Neuron (in vitro differentiated cells): ENCODE data around the gene SYNDIG1.

ENCODE experiments used
- H2AFZ ChIP-seq: one replicate; pipeline ENCODE4 v1.6.1; 2013; ENCODE audit warnings: low read depth, mild to moderate bottlenecking, inconsistent platforms, low read length, moderate library complexity
- H3K27me3 ChIP-seq: one replicate; pipeline ENCODE4 v1.6.1; 2013; ENCODE audit warnings: low read length; ENCODE audit not compliant: insufficient read depth
- H3K36me3 ChIP-seq: one replicate; pipeline ENCODE4 v1.6.1; 2013; ENCODE audit warnings: low read length; ENCODE audit not compliant: insufficient read depth
- H3K4me1 ChIP-seq: one replicate; pipeline ENCODE4 v1.6.1; 2013; ENCODE audit warnings: low read length; ENCODE audit not compliant: insufficient read depth
- H3K4me3 ChIP-seq: 2 replicates; pipeline ENCODE4 v1.5.1; 2013; ENCODE audit warnings: mild to moderate bottlenecking, low read length, moderate library complexity
- H3K9me3 ChIP-seq: one replicate; pipeline ENCODE4 v1.6.1; 2013; ENCODE audit warnings: low read length

Gene SYNDIG1

DNA sequence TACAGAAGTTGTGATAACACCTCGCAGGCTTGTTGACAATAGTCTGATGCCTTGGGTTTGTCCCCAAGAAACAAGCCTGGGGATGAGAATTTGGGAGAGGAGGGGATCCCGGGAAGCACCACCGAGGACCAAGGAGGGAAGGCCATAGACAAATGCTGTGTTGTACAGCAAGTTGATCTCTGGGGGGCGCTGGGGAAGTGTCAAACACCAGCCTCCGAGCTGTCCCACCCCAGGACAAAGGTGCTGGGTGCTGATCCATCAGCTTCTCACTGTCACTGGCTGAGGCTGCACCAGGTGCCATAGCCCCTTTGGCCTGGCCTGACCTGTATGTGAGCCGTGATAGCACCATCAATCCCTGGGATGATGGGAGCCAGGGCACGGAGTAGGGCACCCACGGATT lies 64.0 kb downstream of the SYNDIG1 start:
- no peaks in the 10 kb centered on the region for H3K9me3 ChIP-seq
- no peaks in the 10 kb centered on the region for H3K4me1 ChIP-seq
- no peak overlapping the region for H3K4me3 ChIP-seq
- H3K27me3 ChIP-seq: no peaks in the 10 kb centered on the region
- no peak overlapping the region for H2AFZ ChIP-seq
- H3K36me3 ChIP-seq: no peaks in the 10 kb centered on the region

GRCh38 chr20:24534282-24534681 lies 64.9 kb downstream of the SYNDIG1 start:
- H3K4me1 ChIP-seq: no peaks in the 10 kb centered on the region
- H3K27me3 ChIP-seq: no peaks in the 10 kb centered on the region
- no peak overlapping the region for H3K4me3 ChIP-seq
- H3K36me3 ChIP-seq: no peaks in the 10 kb centered on the region
- no peak overlapping the region for H2AFZ ChIP-seq
- no peaks in the 10 kb centered on the region for H3K9me3 ChIP-seq

DNA sequence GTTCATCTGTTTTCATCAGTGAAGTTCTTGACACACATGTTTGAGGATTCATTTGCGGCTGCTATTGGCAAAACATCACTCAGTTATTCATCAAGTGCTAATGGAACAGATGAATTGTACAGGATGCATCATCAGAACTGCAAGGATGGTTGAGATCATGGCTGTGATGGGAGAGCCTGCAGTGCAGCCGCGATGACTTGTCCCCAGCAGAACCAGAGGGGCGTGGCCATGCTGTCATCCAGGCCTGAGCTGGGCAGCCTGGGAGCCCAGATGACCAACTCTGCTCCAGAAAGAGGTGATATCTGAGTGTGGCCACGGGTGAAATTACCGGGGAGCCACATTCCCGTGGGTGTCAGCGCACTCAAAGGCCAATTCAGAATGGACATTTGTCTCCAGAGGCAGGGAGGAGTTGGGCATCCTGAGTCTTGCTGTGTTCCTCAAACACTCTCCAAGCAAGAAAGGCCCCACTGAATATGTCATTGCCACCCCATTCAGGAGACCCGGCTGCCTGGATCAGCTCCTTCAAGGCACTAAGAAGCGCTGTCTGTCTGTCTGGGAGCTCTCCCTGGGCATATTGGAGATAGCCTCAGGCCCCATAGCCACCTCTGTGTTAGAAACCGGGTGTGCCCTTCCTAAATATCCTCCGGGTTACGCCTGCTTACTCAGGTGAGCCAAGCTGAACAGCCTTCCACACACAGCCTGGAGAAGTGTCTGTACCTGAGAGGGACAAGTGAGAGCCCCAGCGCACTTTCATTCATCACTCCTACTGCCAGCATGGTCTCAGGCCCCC lies 66.7 kb downstream of the SYNDIG1 start:
- Histone ChIP-seq H3K9me3 (no peaks in the 10 kb centered on the region), H2AFZ (no peak overlapping the region), H3K36me3 (no peaks in the 10 kb centered on the region), H3K4me1 (no peaks in the 10 kb centered on the region), H3K4me3 (no peak overlapping the region), H3K27me3 (no peaks in the 10 kb centered on the region)

DNA sequence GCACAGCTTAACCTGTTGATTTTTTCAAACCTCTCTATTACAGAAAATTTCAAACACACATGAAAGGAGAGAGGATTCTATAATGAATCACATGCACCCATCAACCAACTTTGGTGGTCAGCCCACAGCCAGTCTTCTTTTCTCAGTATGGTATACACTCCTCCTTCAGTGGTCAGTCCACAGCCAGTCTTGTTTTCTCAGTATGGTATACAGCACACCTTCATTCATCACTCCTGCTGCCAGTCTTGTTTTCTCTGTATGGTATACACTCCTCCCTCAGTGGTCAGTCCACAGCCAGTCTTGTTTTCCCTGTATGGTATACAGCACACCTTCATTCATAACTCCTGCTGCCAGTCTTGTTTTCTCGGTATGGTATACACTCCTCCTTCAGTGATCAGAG lies 67.8 kb downstream of the SYNDIG1 start:
- no peaks in the 10 kb centered on the region for H3K9me3 ChIP-seq
- no peak overlapping the region for H3K4me3 ChIP-seq
- no peaks in the 10 kb centered on the region for H3K36me3 ChIP-seq
- H3K4me1 ChIP-seq: no peaks in the 10 kb centered on the region
- H3K27me3 ChIP-seq: no peaks in the 10 kb centered on the region
- H2AFZ ChIP-seq: no peak overlapping the region

DNA sequence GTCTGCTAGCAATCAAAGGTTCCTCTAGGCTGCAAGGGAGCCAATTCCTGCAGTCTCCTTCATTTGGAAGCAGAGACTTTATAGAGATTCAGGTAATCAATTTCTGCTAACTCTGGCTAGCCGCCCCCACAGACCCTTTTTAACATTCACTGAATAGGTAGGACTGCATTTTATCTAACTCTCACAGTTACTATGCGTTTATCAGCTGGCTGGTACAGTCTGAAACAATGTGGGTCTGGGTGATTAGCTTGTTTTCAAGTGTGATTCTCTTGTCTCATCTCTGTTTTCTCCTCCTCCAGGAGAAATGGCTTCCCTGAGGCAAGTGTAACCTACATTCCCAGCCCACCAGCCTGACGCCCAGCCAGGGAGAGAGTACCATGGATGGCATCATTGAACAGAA lies 73.3 kb downstream of the SYNDIG1 start:
- H3K27me3 ChIP-seq: no peaks in the 10 kb centered on the region
- H3K4me1 ChIP-seq: no peaks in the 10 kb centered on the region
- H2AFZ ChIP-seq: no peak overlapping the region
- H3K9me3 ChIP-seq: no peaks in the 10 kb centered on the region
- H3K36me3 ChIP-seq: no peaks in the 10 kb centered on the region
- H3K4me3 ChIP-seq: no peak overlapping the region

DNA sequence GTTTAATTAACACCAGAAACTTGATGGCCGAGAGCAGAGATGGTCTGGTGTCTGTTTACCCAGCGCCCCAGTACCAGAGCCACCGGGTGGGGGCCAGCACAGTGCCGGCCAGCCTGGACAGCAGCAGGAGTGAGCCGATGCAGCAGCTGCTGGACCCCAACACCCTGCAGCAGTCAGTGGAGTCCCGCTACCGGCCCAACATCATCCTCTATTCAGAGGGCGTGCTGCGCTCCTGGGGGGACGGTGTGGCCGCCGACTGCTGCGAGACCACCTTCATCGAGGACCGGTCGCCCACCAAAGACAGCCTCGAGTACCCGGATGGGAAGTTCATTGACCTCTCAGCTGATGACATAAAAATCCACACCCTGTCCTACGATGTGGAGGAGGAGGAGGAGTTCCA lies 73.7 kb downstream of the SYNDIG1 start:
- no peak overlapping the region for H2AFZ ChIP-seq
- no peaks in the 10 kb centered on the region for H3K4me1 ChIP-seq
- no peaks in the 10 kb centered on the region for H3K9me3 ChIP-seq
- H3K36me3 ChIP-seq: no peaks in the 10 kb centered on the region
- no peak overlapping the region for H3K4me3 ChIP-seq
- H3K27me3 ChIP-seq: no peaks in the 10 kb centered on the region

DNA sequence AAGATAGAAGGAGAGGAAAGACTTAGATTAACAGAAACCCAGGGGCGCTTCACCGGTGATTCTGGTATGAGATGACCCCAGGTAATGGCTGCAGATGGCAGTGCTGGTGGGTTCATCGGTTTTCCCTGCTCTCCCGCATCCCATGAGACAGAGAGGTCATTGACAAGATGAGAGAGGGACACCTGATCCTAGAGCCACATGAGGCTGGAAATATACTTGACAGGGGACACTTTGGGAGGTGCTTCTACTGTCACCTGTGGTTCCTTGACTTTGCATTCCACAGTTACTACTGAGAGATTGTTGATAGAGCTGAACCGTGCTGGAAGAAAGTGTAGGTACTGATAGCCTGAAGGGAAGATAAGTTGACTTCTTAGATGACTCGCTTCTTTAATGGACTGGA lies 74.3 kb downstream of the SYNDIG1 start:
- Histone ChIP-seq H3K4me3 (no peak overlapping the region), H3K4me1 (no peaks in the 10 kb centered on the region), H3K9me3 (no peaks in the 10 kb centered on the region), H3K36me3 (no peaks in the 10 kb centered on the region), H3K27me3 (no peaks in the 10 kb centered on the region), H2AFZ (no peak overlapping the region)

DNA sequence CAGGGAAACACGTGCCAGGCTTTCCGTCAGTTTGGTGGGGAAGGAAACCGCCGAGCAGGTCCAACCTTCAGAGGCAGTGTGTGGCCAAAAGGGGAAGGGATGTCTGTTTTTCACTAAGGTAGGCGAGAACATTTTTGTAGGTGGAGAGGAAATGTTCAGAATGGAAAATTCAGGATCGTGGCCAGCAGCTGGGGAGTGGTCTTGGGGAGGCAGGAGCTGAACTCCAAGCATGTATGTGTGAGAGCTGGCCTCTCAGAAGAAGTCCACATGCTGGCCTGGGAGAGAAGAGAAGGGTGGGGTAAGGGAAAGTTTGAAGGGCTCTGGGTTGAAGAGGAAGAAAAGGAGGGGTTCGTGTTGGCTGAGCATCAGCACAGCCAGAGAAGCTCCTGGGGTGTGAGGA lies 74.9 kb downstream of the SYNDIG1 start:
- Histone ChIP-seq H3K36me3 (no peaks in the 10 kb centered on the region), H2AFZ (no peak overlapping the region), H3K9me3 (no peaks in the 10 kb centered on the region), H3K4me3 (no peak overlapping the region), H3K4me1 (no peaks in the 10 kb centered on the region), H3K27me3 (no peaks in the 10 kb centered on the region)

DNA sequence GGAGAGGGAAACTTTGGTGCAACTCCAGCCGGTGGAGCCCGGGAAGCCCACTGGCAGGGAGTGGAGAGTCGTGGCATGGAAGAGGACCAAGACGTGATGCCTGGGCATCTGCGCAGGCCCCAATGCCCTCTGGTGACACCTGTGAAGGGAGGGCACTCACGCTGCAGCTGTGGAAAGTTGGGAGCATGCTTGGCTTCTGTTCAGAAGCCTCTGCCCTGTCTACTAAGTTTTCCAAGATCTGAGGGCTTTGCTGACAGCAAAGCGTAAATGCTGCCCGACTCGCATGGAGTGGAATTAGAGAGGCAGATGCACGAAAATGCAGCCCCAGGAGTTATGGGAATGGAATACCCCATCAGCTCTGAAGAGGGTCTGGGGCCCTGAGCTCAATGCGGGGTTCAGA lies 75.7 kb downstream of the SYNDIG1 start:
- Histone ChIP-seq H2AFZ (no peak overlapping the region), H3K36me3 (no peaks in the 10 kb centered on the region), H3K27me3 (no peaks in the 10 kb centered on the region), H3K9me3 (no peaks in the 10 kb centered on the region), H3K4me3 (no peak overlapping the region), H3K4me1 (no peaks in the 10 kb centered on the region)

- H3K4me3 ChIP-seq: no peak overlapping the region
- H3K27me3 ChIP-seq: no peaks in the 10 kb centered on the region
- no peak overlapping the region for H2AFZ ChIP-seq
- no peaks in the 10 kb centered on the region for H3K9me3 ChIP-seq
- no peaks in the 10 kb centered on the region for H3K4me1 ChIP-seq
- H3K36me3 ChIP-seq: no peaks in the 10 kb centered on the region
Observed at GRCh38 chr20:24546232-24546892, 76.9 kb downstream of the SYNDIG1 start.

- no peaks in the 10 kb centered on the region for H3K27me3 ChIP-seq
- no peaks in the 10 kb centered on the region for H3K4me1 ChIP-seq
- no peak overlapping the region for H3K4me3 ChIP-seq
- H3K36me3 ChIP-seq: no peaks in the 10 kb centered on the region
- H2AFZ ChIP-seq: no peak overlapping the region
- no peaks in the 10 kb centered on the region for H3K9me3 ChIP-seq
Observed at GRCh38 chr20:24547967-24548366, 78.5 kb downstream of the SYNDIG1 start.

- no peak overlapping the region for H2AFZ ChIP-seq
Observed at GRCh38 chr20:24559114-24559732, 89.8 kb downstream of the SYNDIG1 start.

DNA sequence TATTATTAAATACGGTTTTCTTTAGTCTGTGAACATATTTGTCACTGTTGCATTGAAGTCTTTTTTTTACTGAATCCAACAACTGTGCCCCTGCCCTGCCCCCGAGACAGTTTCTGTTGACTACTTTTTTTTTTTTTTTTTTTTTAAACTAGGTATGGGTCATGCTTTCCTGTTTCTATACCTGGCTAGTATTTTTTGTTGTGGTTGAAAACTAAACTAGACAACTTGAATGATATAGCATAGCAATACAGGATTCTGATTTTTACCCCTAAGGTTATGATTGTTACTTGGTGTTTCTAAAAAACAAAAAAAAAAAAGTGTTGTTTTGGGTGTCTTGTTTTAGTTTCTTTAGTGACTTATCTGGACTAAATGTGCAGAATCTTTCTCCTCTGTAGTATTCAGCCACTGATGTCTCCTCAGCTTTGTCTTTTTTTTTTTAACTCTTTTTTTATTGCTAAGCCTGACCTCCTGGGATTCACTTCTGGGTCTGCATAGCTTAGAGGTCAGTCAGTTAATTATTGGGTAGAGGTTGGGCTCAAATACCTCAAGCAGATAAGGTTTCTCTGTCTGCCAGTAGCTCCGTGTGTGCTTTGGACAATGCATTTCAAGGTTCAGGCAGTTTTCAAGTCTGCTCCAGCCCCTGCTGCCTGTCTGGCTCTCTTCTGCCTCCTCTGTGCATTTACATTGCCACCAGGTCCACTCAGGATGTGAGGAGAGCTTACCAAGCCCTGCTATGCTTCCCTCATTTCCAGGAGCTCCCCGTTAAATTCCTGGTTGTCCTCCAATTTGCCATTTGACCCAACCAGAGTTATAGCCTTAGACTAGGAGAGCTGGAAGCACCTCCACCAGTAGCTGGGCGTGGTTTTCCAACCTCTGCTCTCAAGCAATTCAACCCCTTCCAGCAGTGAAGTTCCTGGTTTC lies 91.4 kb downstream of the SYNDIG1 start:
- Histone ChIP-seq H3K4me1 (no peaks in the 10 kb centered on the region), H3K4me3 (no peak overlapping the region), H3K27me3 (no peaks in the 10 kb centered on the region), H2AFZ (no peak overlapping the region), H3K36me3 (no peaks in the 10 kb centered on the region), H3K9me3 (no peaks in the 10 kb centered on the region)

More at GRCh38 chr20:24559114-24559732, 89.8 kb downstream of the SYNDIG1 start:
- H3K4me1 ChIP-seq: no peaks in the 10 kb centered on the region
- no peaks in the 10 kb centered on the region for H3K36me3 ChIP-seq
- H3K4me3 ChIP-seq: no peak overlapping the region
- no peaks in the 10 kb centered on the region for H3K9me3 ChIP-seq
- no peaks in the 10 kb centered on the region for H3K27me3 ChIP-seq
